ENCODE measurements around the gene NEGR1.

NEGR1 gene

DNA sequence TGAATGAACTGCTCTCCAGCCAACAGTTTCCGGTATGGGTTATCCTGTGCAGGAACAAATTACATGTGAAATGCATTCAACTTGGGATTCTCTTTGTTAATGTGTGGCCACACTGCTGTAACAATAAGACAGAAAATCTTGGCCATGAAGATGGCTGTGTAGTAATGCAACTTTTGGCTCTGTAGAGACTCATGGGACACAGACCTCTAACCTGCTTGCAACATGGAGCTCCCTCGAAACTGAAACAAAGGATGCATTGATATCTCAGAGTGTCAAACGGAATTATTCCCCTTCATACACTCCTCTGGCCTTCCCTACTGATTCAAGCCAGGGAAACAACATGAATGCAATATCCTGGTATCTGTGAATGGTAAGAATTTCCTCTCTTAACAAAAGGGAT lies 642.2 kb downstream of the NEGR1 start:
- no peaks in the 10 kb centered on the region for H3K9me3 Mint-ChIP-seq
- DNase-seq, result no peak
- H3K27ac Mint-ChIP-seq, result no peak overlapping the region
- H3K4me1 Mint-ChIP-seq, result no peaks in the 10 kb centered on the region
- TF ChIP-seq, protein P1, sequence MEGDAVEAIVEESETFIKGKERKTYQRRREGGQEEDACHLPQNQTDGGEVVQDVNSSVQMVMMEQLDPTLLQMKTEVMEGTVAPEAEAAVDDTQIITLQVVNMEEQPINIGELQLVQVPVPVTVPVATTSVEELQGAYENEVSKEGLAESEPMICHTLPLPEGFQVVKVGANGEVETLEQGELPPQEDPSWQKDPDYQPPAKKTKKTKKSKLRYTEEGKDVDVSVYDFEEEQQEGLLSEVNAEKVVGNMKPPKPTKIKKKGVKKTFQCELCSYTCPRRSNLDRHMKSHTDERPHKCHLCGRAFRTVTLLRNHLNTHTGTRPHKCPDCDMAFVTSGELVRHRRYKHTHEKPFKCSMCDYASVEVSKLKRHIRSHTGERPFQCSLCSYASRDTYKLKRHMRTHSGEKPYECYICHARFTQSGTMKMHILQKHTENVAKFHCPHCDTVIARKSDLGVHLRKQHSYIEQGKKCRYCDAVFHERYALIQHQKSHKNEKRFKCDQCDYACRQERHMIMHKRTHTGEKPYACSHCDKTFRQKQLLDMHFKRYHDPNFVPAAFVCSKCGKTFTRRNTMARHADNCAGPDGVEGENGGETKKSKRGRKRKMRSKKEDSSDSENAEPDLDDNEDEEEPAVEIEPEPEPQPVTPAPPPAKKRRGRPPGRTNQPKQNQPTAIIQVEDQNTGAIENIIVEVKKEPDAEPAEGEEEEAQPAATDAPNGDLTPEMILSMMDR (IDR thresholded peaks at IDR 0.05), result no peak
- no peaks in the 10 kb centered on the region for H3K36me3 Mint-ChIP-seq (ENCODE audit: low read depth)
- H3K27me3 Mint-ChIP-seq (ENCODE audit: low read depth, poor library complexity), result peaks cover 6% of the 10 kb centered on the region
- H3K4me3 Mint-ChIP-seq, result no peak overlapping the region

DNA sequence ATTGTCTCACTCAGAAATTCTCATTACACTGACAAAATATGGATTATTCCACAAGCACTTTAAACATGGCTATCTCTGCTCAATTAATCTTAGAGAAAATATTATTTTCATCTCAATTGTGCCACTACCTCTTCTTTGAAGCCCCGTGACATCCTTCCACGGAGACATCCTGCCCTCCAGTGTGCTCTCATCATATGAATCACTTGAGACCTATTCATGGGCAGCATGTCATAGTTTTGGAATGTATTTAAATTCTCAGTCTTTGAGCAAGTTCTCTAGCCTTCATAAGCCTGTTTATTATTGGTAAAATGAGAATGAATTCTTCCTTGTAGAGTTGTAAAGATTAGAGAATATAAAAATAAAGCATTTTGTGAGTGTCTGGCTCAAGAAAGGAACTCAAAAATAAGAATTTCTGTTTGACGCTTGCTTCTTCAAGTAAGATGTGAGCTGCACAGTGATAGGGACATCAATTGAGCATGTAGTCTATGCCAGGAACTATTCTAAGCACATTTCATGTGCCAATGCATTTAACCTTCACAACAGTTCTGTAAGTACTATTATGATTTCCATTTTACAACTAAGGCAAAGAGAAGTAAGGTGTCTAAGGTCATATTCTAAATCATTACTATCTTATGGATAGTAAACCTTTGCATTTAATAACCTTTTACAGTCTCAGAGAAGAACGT lies 644.1 kb downstream of the NEGR1 start:
- TF ChIP-seq, protein P1 (IDR thresholded peaks at IDR 0.05), result no peak
- Mint-ChIP-seq H3K4me3 (no peak overlapping the region), H3K9me3 (no peaks in the 10 kb centered on the region), H3K27me3 (ENCODE audit: low read depth, poor library complexity) (peaks cover 5% of the 10 kb centered on the region), H3K4me1 (no peaks in the 10 kb centered on the region), H3K27ac (no peak overlapping the region), H3K36me3 (ENCODE audit: low read depth) (no peaks in the 10 kb centered on the region)
- no peak for DNase-seq

DNA sequence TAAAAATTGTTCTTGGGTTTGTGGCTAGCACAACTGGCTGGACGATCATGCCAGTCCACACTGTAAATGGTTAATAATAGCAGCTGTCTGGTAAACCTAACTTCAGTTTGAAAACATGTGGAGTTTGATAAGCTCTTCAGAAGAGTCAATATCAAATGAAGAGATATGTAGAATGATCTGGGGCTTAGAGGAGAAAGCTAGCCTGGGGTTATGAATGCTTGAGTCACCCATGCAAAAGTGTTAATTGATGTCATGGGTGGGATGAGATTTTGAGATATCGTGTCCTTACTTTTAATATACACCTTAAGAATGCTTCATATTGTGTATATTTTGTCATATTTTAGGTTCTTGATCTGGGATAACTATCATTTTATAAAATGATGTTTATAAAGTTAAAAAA lies 646.8 kb downstream of the NEGR1 start:
- H3K27ac Mint-ChIP-seq, result no peak overlapping the region
- DNase-seq, result no peak
- TF ChIP-seq, protein P1 (IDR thresholded peaks at IDR 0.05), result no peak
- H3K4me3 Mint-ChIP-seq, result no peak overlapping the region
- H3K36me3 Mint-ChIP-seq (ENCODE audit: low read depth), result no peaks in the 10 kb centered on the region
- H3K27me3 Mint-ChIP-seq (ENCODE audit: low read depth, poor library complexity), result peaks cover 3% of the 10 kb centered on the region
- no peaks in the 10 kb centered on the region for H3K9me3 Mint-ChIP-seq
- no peaks in the 10 kb centered on the region for H3K4me1 Mint-ChIP-seq

DNA sequence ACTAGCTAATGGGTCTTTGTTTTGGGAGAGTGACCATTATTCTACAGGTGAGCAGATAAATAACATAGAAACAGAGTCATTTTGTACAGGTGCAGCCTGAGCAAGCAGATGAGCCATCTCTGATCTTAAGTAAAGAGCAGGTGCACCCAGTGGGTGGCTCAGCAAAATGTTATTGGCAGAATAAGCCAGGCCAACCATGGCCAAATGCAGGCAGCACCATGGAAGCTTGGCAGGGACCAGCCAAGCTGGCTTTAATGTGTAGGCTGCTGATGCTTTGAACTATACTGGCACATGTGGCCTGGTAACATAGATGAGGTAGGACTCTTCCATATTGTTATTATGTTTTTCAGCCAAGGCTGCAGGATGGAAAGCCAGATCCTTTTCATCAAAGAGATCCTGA lies 648.2 kb downstream of the NEGR1 start:
- no peak overlapping the region for H3K27ac Mint-ChIP-seq
- no peaks in the 10 kb centered on the region for H3K4me1 Mint-ChIP-seq
- H3K27me3 Mint-ChIP-seq (ENCODE audit: low read depth, poor library complexity), result no peaks in the 10 kb centered on the region
- TF ChIP-seq, protein P1 (IDR thresholded peaks at IDR 0.05), result no peak
- no peak for DNase-seq
- no peak overlapping the region for H3K4me3 Mint-ChIP-seq
- no peaks in the 10 kb centered on the region for H3K9me3 Mint-ChIP-seq
- H3K36me3 Mint-ChIP-seq (ENCODE audit: low read depth), result no peaks in the 10 kb centered on the region

DNA sequence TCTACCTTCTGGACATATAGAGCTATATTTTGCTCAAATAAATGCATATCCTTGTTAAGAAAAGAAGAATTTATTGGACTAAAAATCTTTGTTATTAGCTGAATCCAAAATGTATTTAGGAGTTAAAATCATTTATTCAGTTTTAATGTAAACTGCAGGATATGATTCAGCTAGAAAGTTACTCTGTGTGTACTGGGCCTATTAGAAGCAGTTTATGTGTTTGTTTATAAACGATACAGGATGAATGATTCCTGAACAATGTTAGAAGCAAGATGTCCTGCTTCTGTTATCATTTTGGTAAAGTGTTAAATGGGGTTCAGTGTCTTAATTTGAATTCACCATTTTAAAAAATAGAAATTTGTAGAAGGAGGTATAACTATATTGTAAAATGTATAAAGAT lies 652.3 kb downstream of the NEGR1 start:
- Mint-ChIP-seq H3K4me1 (no peaks in the 10 kb centered on the region), H3K4me3 (no peak overlapping the region), H3K9me3 (no peaks in the 10 kb centered on the region), H3K27ac (no peak overlapping the region), H3K27me3 (ENCODE audit: low read depth, poor library complexity) (peaks cover 3% of the 10 kb centered on the region), H3K36me3 (ENCODE audit: low read depth) (no peaks in the 10 kb centered on the region)
- TF ChIP-seq, protein P1 (IDR thresholded peaks at IDR 0.05), result no peak
- no peak for DNase-seq

DNA sequence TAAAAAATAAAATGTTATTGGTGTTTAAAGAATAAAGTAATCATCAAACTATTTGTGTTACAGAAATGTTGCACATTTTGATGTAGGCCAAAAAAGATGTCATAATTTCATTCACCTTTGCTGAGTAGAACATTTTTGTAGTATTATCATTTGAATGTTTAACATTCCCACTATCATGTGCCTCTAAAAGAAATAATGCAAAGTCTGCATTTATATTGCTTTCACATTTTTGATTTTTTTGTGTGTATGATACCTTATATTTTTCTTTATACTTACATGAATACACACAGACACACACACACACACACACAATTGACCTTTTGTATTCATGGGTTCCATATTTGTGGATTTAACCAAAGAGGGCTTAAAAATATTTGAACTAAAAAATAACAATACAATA lies 657.3 kb downstream of the NEGR1 start:
- Mint-ChIP-seq H3K4me1 (no peaks in the 10 kb centered on the region), H3K9me3 (no peaks in the 10 kb centered on the region), H3K27ac (no peak overlapping the region), H3K36me3 (ENCODE audit: low read depth) (no peaks in the 10 kb centered on the region), H3K27me3 (ENCODE audit: low read depth, poor library complexity) (peaks cover 3% of the 10 kb centered on the region), H3K4me3 (no peak overlapping the region)
- TF ChIP-seq, protein P1 (IDR thresholded peaks at IDR 0.05), result no peak
- no peak for DNase-seq

Measured in nephron progenitor cell (in vitro differentiated cells).